Liver (tissue), 3 donors: Measurements from ENCODE around the gene CDH13.

Source experiments
- CTCF ChIP-seq: fragments of 150-350 bp; IDR thresholded peaks from 2 replicates; pipeline ENCODE4 v1.5.1; 2017; ENCODE audit warnings: improper control_type of control experiment, low read depth, low read length; ENCODE audit not compliant: missing input control
- GABPA ChIP-seq, 2 donors: IDR thresholded peaks in 1 of 2; conservative IDR thresholded peaks in 1 of 2; 2 replicates each; pipeline ENCODE4 v1.6.1; 2016; ENCODE audit warnings: antibody characterized with exemption in 2 of 2, mild to moderate bottlenecking in 1 of 2, moderate library complexity in 1 of 2
- REST ChIP-seq: IDR thresholded peaks from 2 replicates; pipeline ENCODE4 v1.6.1; 2016; ENCODE audit warnings: antibody characterized with exemption, mild to moderate bottlenecking
- YY1 ChIP-seq: IDR thresholded peaks from 2 replicates; pipeline ENCODE4 v1.6.1; 2016; ENCODE audit warnings: antibody characterized with exemption, mild to moderate bottlenecking
- donor health status: healthy.
- donor health status: healthy.

- TF ChIP-seq YY1 (no peak), REST (no peak), GABPA (IDR thresholded peaks at IDR 0.05 in 1 of 2, conservative IDR thresholded peaks at IDR 0.05 in 1 of 2) (no peak), CTCF (no peak)
These were observed 181.3 kb downstream of the CDH13 start for GRCh38 chr16:82808036-82808435.
